Stimulated activated CD8-positive, alpha-beta memory T cell treated with anti-CD3 and anti-CD28 coated beads, Interleukin-12 subunit alpha, Interleukin-12 subunit beta, amount 100 ng/mL, for 4 hours (primary cell): ENCODE data around the gene SLX9.

ENCODE experiments used
- DNase-seq: peaks from one replicate; pipeline ENCODE4 v3.0.0-alpha.2; 2020; ENCODE audit warnings: low read depth

The SLX9 gene

GRCh38 chr21:44991538-44992483 is 52.0 kb downstream of the SLX9 start:
- no peak for DNase-seq

- DNase-seq: no peak
These were observed 52.8 kb downstream of the SLX9 start for GRCh38 chr21:44992608-44993031.

- no peak for DNase-seq
These were observed 53.7 kb downstream of the SLX9 start for GRCh38 chr21:44993321-44994046.

- DNase-seq: no peak
These were observed 54.3 kb downstream of the SLX9 start for GRCh38 chr21:44994047-44994694.

GRCh38 chr21:44994695-44995342 is 55.0 kb downstream of the SLX9 start:
- no peak for DNase-seq

GRCh38 chr21:44995343-44995941 is 55.6 kb downstream of the SLX9 start:
- no peak for DNase-seq

GRCh38 chr21:44996096-44996495 is 56.3 kb downstream of the SLX9 start:
- DNase-seq: no peak

- DNase-seq: no peak
These were observed 56.7 kb downstream of the SLX9 start for GRCh38 chr21:44996501-44996921.

GRCh38 chr21:44996983-44997936 is 57.4 kb downstream of the SLX9 start:
- DNase-seq: no peak

GRCh38 chr21:44998086-44998620 is 58.3 kb downstream of the SLX9 start:
- DNase-seq: no peak

- DNase-seq: no peak
These were observed 59.0 kb downstream of the SLX9 start for GRCh38 chr21:44998621-44999427.

GRCh38 chr21:44999428-44999971 is 59.7 kb downstream of the SLX9 start:
- DNase-seq: no peak

GRCh38 chr21:44999972-45000636 is 60.3 kb downstream of the SLX9 start:
- no peak for DNase-seq

GRCh38 chr21:45000637-45001133 is 60.9 kb downstream of the SLX9 start:
- DNase-seq: no peak

- no peak for DNase-seq
These were observed 61.6 kb downstream of the SLX9 start for GRCh38 chr21:45001134-45002095.

- DNase-seq: no peak
These were observed 62.8 kb downstream of the SLX9 start for GRCh38 chr21:45002381-45003204.
